Measurements from ENCODE around the gene MVD. TPM values are rescaled to one million over a fixed set of nuclear protein-coding genes. Genes with fewer than 3 reads are reported as not detected.

MVD gene
- total RNA-seq, 4 donors from 2014 or later, result 27.0 to 32.4 (median 29.3) TPM

- Histone ChIP-seq H3K27me3 (peaks cover 0 to 20% (median 0%) of the 10 kb centered on the region in 4 donors), H3K27ac (replicated peaks in 1 of 4) (no peak overlapping the region), H3K36me3 (peaks cover 0 to 11% (median 2%) of the 10 kb centered on the region in 4 donors), H3K4me3 (no peak overlapping the region), H3K9me3 (no peaks in the 10 kb centered on the region), H3K4me1 (peaks cover 15 to 30% (median 26%) of the 10 kb centered on the region in 4 donors)
- WGBS, result 90% methylated on average over 11 of the region's 22 CpGs
- TF ChIP-seq EP300 (IDR thresholded peaks at IDR 0.05) (no peak), POLR2AphosphoS5 (IDR thresholded peaks at IDR 0.05) (no peak), CTCF (IDR thresholded peaks at IDR 0.05) (no peak)
- no peak for DNase-seq (ENCODE audit: extremely low spot score)
- intact Hi-C loops (cut with DNase I), result no loop called here
Measured at GRCh38 chr16:88647178-88648070, 15.5 kb downstream of the MVD start.

GRCh38 chr16:88646345-88647034 is 16.4 kb downstream of the MVD start:
- peaks cover 0 to 8% (median 0%) of the 10 kb centered on the region in 4 donors for H3K36me3 ChIP-seq
- WGBS, result 86% methylated on average over 25 of the region's 28 CpGs
- TF ChIP-seq CTCF (IDR thresholded peaks at IDR 0.05) (no peak), POLR2AphosphoS5 (IDR thresholded peaks at IDR 0.05) (no peak), POLR2A (IDR thresholded peaks at IDR 0.05; ENCODE audit: low read depth) (no peak), EP300 (IDR thresholded peaks at IDR 0.05) (no peak)

GRCh38 chr16:88645941-88646340 is 16.9 kb downstream of the MVD start:
- H3K27ac ChIP-seq (replicated peaks in 1 of 4), result no peak overlapping the region
- peaks cover 7 to 19% (median 14%) of the 10 kb centered on the region in 4 donors for H3K4me1 ChIP-seq
- WGBS, result 92% methylated on average over 20 of the region's 23 CpGs
- peaks cover 0 to 8% (median 0%) of the 10 kb centered on the region in 4 donors for H3K36me3 ChIP-seq
- H3K9me3 ChIP-seq, result no peaks in the 10 kb centered on the region
- peaks cover 0 to 12% (median under 1%) of the 10 kb centered on the region in 4 donors for H3K27me3 ChIP-seq
- TF ChIP-seq POLR2AphosphoS5 (IDR thresholded peaks at IDR 0.05), result no peak
- TF ChIP-seq CTCF (IDR thresholded peaks at IDR 0.05), result no peak
- no peak for TF ChIP-seq EP300 (IDR thresholded peaks at IDR 0.05)
- TF ChIP-seq POLR2A (IDR thresholded peaks at IDR 0.05; ENCODE audit: low read depth), result no peak
- intact Hi-C loops (cut with DNase I), result no loop called here
- H3K4me3 ChIP-seq, result no peak overlapping the region
- no peak for DNase-seq (ENCODE audit: extremely low spot score)

More at GRCh38 chr16:88646345-88647034, 16.4 kb downstream of the MVD start:
- DNase-seq (ENCODE audit: extremely low spot score), result no peak
- H3K27ac ChIP-seq (replicated peaks in 1 of 4), result no peak overlapping the region
- H3K9me3 ChIP-seq, result no peaks in the 10 kb centered on the region
- intact Hi-C loops (cut with DNase I), result no loop called here
- H3K4me1 ChIP-seq, result peaks cover 12 to 24% (median 20%) of the 10 kb centered on the region in 4 donors
- H3K27me3 ChIP-seq, result peaks cover 0 to 11% (median 0%) of the 10 kb centered on the region in 4 donors
- H3K4me3 ChIP-seq, result no peak overlapping the region

- 98% methylated on average over 16 of the region's 16 CpGs for WGBS
Measured at GRCh38 chr16:88645455-88645854, 17.4 kb downstream of the MVD start.

More at GRCh38 chr16:88645455-88645854, 17.4 kb downstream of the MVD start:
- H3K36me3 ChIP-seq, result peaks cover 0 to 8% (median 0%) of the 10 kb centered on the region in 4 donors
- H3K27me3 ChIP-seq, result peaks cover 0 to 12% (median 3%) of the 10 kb centered on the region in 4 donors
- H3K4me1 ChIP-seq, result peaks cover 7 to 14% (median 10%) of the 10 kb centered on the region in 4 donors
- no peak overlapping the region for H3K27ac ChIP-seq (replicated peaks in 1 of 4)
- DNase-seq (ENCODE audit: extremely low spot score), result no peak
- no peaks in the 10 kb centered on the region for H3K9me3 ChIP-seq
- intact Hi-C loops (cut with DNase I), result no loop called here
- no peak for TF ChIP-seq POLR2A (IDR thresholded peaks at IDR 0.05; ENCODE audit: low read depth)
- no peak for TF ChIP-seq CTCF (IDR thresholded peaks at IDR 0.05)
- TF ChIP-seq POLR2AphosphoS5 (IDR thresholded peaks at IDR 0.05), result no peak
- TF ChIP-seq EP300 (IDR thresholded peaks at IDR 0.05), result no peak
- no peak overlapping the region for H3K4me3 ChIP-seq
